ENCODE measurements around the gene HOMER1. TPM values are rescaled to one million over a fixed set of nuclear protein-coding genes. Genes with fewer than 3 reads are reported as not detected.

The HOMER1 gene
- total and polyA plus RNA-seq, 2 donors (not counting 1 experiment from before 2014, with no cell fraction given) = 3.9 to 6.8 TPM

- Histone ChIP-seq H3K4me2 (ENCODE audit: extremely low read depth, insufficient read depth, low read length) (no peak overlapping the region), H3K36me3 (ENCODE audit: control insufficient read depth, insufficient read depth, low read length) (no peaks in the 10 kb centered on the region), H3K79me2 (ENCODE audit: control insufficient read depth, insufficient read depth, low read length) (no peaks in the 10 kb centered on the region), H2AFZ (ENCODE audit: low read length) (peak overlapping the region; percentile 36), H3K9me3 (ENCODE audit: control insufficient read depth, insufficient read depth, low read depth, low read length) (no peaks in the 10 kb centered on the region), H3K9ac (ENCODE audit: insufficient read depth, low read length) (no peak overlapping the region), H3K27me3 (ENCODE audit: control insufficient read depth, insufficient read depth, low read length) (no peaks in the 10 kb centered on the region), H3K27ac (ENCODE audit: insufficient read depth, low read length) (no peak overlapping the region), H3K4me3 (replicated peaks in 1 of 4; ENCODE audit: control extremely low read depth in 1 of 4, insufficient read depth in 1 of 4, low read depth in 3 of 4, low read length in 4 of 4) (no peak overlapping the region), H4K20me1 (ENCODE audit: control insufficient read depth, extremely low read depth, insufficient read depth, low read length) (no peaks in the 10 kb centered on the region), H3K4me1 (ENCODE audit: control insufficient read depth, extremely low read depth, insufficient read depth, low read length) (no peaks in the 10 kb centered on the region)
- TF ChIP-seq CTCF (conservative IDR thresholded peaks at IDR 0.05 in 1 of 2, IDR thresholded peaks at IDR 0.05 in 1 of 2; ENCODE audit: low read depth in 1 of 2, low read length in 2 of 2) (no peak), EZH2 (IDR thresholded peaks at IDR 0.05; ENCODE audit: low read length, missing control alignments) (no peak)
- no peak for DNase-seq (ENCODE audit: low read depth in 2 of 2)
Observed at GRCh38 chr5:79464278-79464677, 49.7 kb downstream of the HOMER1 start.

GRCh38 chr5:79459626-79460025, 54.3 kb downstream of the HOMER1 start:
- H3K4me1 ChIP-seq (ENCODE audit: control insufficient read depth, extremely low read depth, insufficient read depth, low read length) = no peaks in the 10 kb centered on the region
- no peak overlapping the region for H3K9ac ChIP-seq (ENCODE audit: insufficient read depth, low read length)
- H3K79me2 ChIP-seq (ENCODE audit: control insufficient read depth, insufficient read depth, low read length) = no peaks in the 10 kb centered on the region
- no peaks in the 10 kb centered on the region for H3K36me3 ChIP-seq (ENCODE audit: control insufficient read depth, insufficient read depth, low read length)
- no peak for DNase-seq (ENCODE audit: low read depth in 2 of 2)
- no peak overlapping the region for H3K4me3 ChIP-seq (replicated peaks in 1 of 4; ENCODE audit: control extremely low read depth in 1 of 4, insufficient read depth in 1 of 4, low read depth in 3 of 4, low read length in 4 of 4)
- no peak overlapping the region for H3K27ac ChIP-seq (ENCODE audit: insufficient read depth, low read length)
- H3K9me3 ChIP-seq (ENCODE audit: control insufficient read depth, insufficient read depth, low read depth, low read length) = no peaks in the 10 kb centered on the region
- H2AFZ ChIP-seq (ENCODE audit: low read length) = no peak overlapping the region
- no peaks in the 10 kb centered on the region for H4K20me1 ChIP-seq (ENCODE audit: control insufficient read depth, extremely low read depth, insufficient read depth, low read length)
- H3K4me2 ChIP-seq (ENCODE audit: extremely low read depth, insufficient read depth, low read length) = no peak overlapping the region
- H3K27me3 ChIP-seq (ENCODE audit: control insufficient read depth, insufficient read depth, low read length) = no peaks in the 10 kb centered on the region
- TF ChIP-seq CTCF (conservative IDR thresholded peaks at IDR 0.05 in 1 of 2, IDR thresholded peaks at IDR 0.05 in 1 of 2; ENCODE audit: low read depth in 1 of 2, low read length in 2 of 2) (no peak), EZH2 (IDR thresholded peaks at IDR 0.05; ENCODE audit: low read length, missing control alignments) (no peak)

GRCh38 chr5:79456890-79457583, 56.9 kb downstream of the HOMER1 start:
- no peak overlapping the region for H3K4me2 ChIP-seq (ENCODE audit: extremely low read depth, insufficient read depth, low read length)
- no peak overlapping the region for H3K9ac ChIP-seq (ENCODE audit: insufficient read depth, low read length)
- H3K36me3 ChIP-seq (ENCODE audit: control insufficient read depth, insufficient read depth, low read length) = no peaks in the 10 kb centered on the region
- H3K27me3 ChIP-seq (ENCODE audit: control insufficient read depth, insufficient read depth, low read length) = no peaks in the 10 kb centered on the region
- H3K79me2 ChIP-seq (ENCODE audit: control insufficient read depth, insufficient read depth, low read length) = no peaks in the 10 kb centered on the region
- no peak for TF ChIP-seq EZH2 (IDR thresholded peaks at IDR 0.05; ENCODE audit: low read length, missing control alignments)
- no peak for TF ChIP-seq CTCF (conservative IDR thresholded peaks at IDR 0.05 in 1 of 2, IDR thresholded peaks at IDR 0.05 in 1 of 2; ENCODE audit: low read depth in 1 of 2, low read length in 2 of 2)
- H3K4me3 ChIP-seq (replicated peaks in 1 of 4; ENCODE audit: control extremely low read depth in 1 of 4, insufficient read depth in 1 of 4, low read depth in 3 of 4, low read length in 4 of 4) = no peak overlapping the region
- H3K4me1 ChIP-seq (ENCODE audit: control insufficient read depth, extremely low read depth, insufficient read depth, low read length) = no peaks in the 10 kb centered on the region
- no peak overlapping the region for H2AFZ ChIP-seq (ENCODE audit: low read length)
- DNase-seq (ENCODE audit: low read depth in 2 of 2) = no peak
- H3K27ac ChIP-seq (ENCODE audit: insufficient read depth, low read length) = no peak overlapping the region
- H4K20me1 ChIP-seq (ENCODE audit: control insufficient read depth, extremely low read depth, insufficient read depth, low read length) = no peaks in the 10 kb centered on the region
- H3K9me3 ChIP-seq (ENCODE audit: control insufficient read depth, insufficient read depth, low read depth, low read length) = no peaks in the 10 kb centered on the region
